SK-N-SH (cell line): Measurements from ENCODE around the gene CSNK1G2. TPM values are rescaled to one million over a fixed set of nuclear protein-coding genes. Genes with fewer than 3 reads are reported as not detected.

Source experiments
- CTCF ChIA-PET: fragments of 300-600, 350-600 bp; formaldehyde crosslinking; extraction: SDS; loops from one replicate; lab custom pipeline; 2021; lab: Yijun Ruan, JAX
- POLR2A ChIA-PET: fragments of 350-600 bp; sonication (Branson Sonifier 250); formaldehyde crosslinking; extraction: SDS; loops from one replicate; lab custom pipeline; 2020; ENCODE audit warnings: antibody characterized with exemption, inconsistent platforms; lab: Yijun Ruan, JAX
- DNase-seq: peaks from one replicate; pipeline ENCODE4 v3.0.0; 2012
- H2AFZ ChIP-seq: fragments of 200-600 bp; sonication (generic); 2 replicates; pipeline ENCODE4 v1.8.1; 2016; ENCODE audit warnings: antibody characterized with exemption, mild to moderate bottlenecking, low read depth
- H3F3A ChIP-seq: fragments of 200-600 bp; sonication (generic); replicated peaks from 2 replicates; pipeline ENCODE3; 2016; ENCODE audit warnings: antibody characterized with exemption, mild to moderate bottlenecking; ENCODE audit not compliant: insufficient read depth
- H3K27ac ChIP-seq, 2 experiments: fragments of 200-500 bp in 1 of 2; fragments of 200-600 bp in 1 of 2; sonication (Bioruptor generic) in 1 of 2; sonication (generic), shearing (Covaris generic) in 1 of 2; 2 replicates each; pipeline versions ENCODE4 v1.5.1 to v1.6.1; 2014 to 2016; ENCODE audit warnings: low read depth in 2 of 2, inconsistent platforms in 1 of 2, low read length in 1 of 2, mild to moderate bottlenecking in 1 of 2, mixed read lengths in 1 of 2
- H3K27me3 ChIP-seq: fragments of 200-600 bp; sonication (generic), shearing (Covaris generic); 2 replicates; pipeline ENCODE4 v1.6.1; 2016; ENCODE audit warnings: mixed run types; ENCODE audit not compliant: insufficient read depth
- H3K36me3 ChIP-seq, 2 experiments: fragments of 200-500 bp in 1 of 2; fragments of 200-600 bp in 1 of 2; sonication (Bioruptor generic) in 1 of 2; sonication (generic) in 1 of 2; replicated peaks in 1 of 2; 2 replicates each; pipeline versions ENCODE3 to v1.5.1; 2014 to 2016; ENCODE audit warnings: low read length in 1 of 2, mild to moderate bottlenecking in 1 of 2; ENCODE audit not compliant: insufficient read depth in 2 of 2, control insufficient read depth in 1 of 2
- H3K4me1 ChIP-seq, 2 experiments: fragments of 200-500 bp in 1 of 2; fragments of 200-600 bp in 1 of 2; sonication (Bioruptor generic) in 1 of 2; sonication (generic), shearing (Covaris generic) in 1 of 2; 2 replicates each; pipeline versions ENCODE4 v1.5.1 to v1.6.1; 2014 to 2016; ENCODE audit warnings: low read depth in 1 of 2, low read length in 1 of 2, mixed run types in 1 of 2; ENCODE audit not compliant: insufficient read depth in 2 of 2, control insufficient read depth in 1 of 2
- H3K4me2 ChIP-seq: fragments of 200-600 bp; sonication (generic), shearing (Covaris generic); 2 replicates; pipeline ENCODE4 v1.6.1; 2017; ENCODE audit warnings: mixed run types
- H3K4me3 ChIP-seq, 2 experiments: fragments of 200-500 bp in 1 of 2; fragments of 200-600 bp in 1 of 2; sonication (Bioruptor generic) in 1 of 2; sonication (generic), shearing (Covaris generic) in 1 of 2; 2 replicates each; pipeline versions ENCODE4 v1.5.1 to v1.8.1; 2014 to 2016; ENCODE audit warnings: low read depth in 2 of 2, inconsistent platforms in 1 of 2, low read length in 1 of 2, mild to moderate bottlenecking in 1 of 2, mixed read lengths in 1 of 2, moderate library complexity in 1 of 2
- H3K79me2 ChIP-seq: fragments of 200-600 bp; sonication (generic); 2 replicates; pipeline ENCODE4 v1.8.1; 2017; ENCODE audit warnings: mild to moderate bottlenecking; ENCODE audit not compliant: insufficient read depth
- H3K9ac ChIP-seq: fragments of 200-600 bp; sonication (generic); 2 replicates; pipeline ENCODE4 v1.6.1; 2017; ENCODE audit warnings: mixed run types
- H3K9me2 ChIP-seq: fragments of 200-600 bp; sonication (generic); 2 replicates; pipeline ENCODE4 v1.6.1; 2017; ENCODE audit warnings: mixed run types
- H3K9me3 ChIP-seq: fragments of 200-600 bp; sonication (generic); 2 replicates; pipeline ENCODE4 v1.6.1; 2017; ENCODE audit warnings: mixed run types, mild to moderate bottlenecking, moderate library complexity
- H4K20me1 ChIP-seq: fragments of 200-600 bp; sonication (generic); 2 replicates; pipeline ENCODE4 v1.6.1; 2017; ENCODE audit warnings: mild to moderate bottlenecking, mixed run types; ENCODE audit not compliant: insufficient read depth
- CHD2 ChIP-seq: fragments of 150-350 bp; IDR thresholded peaks from 2 replicates; pipeline ENCODE4 v1.6.1; 2018; ENCODE audit warnings: low read length; ENCODE audit not compliant: partially characterized antibody
- EP300 ChIP-seq, 2 experiments: IDR thresholded peaks; 2 replicates each; pipeline versions ENCODE4 v1.4.0 to v1.6.1; 2012; ENCODE audit warnings: borderline replicate concordance in 1 of 2, low read depth in 1 of 2, low read length in 1 of 2
- FOXJ3 ChIP-seq: sonication (generic); formaldehyde crosslinking; IDR thresholded peaks from 2 replicates; pipeline ENCODE4 v1.5.1; 2020; ENCODE audit warnings: mild to moderate bottlenecking, missing genetic modification reagents
- FOXM1 ChIP-seq: IDR thresholded peaks from 2 replicates; pipeline ENCODE4 v1.4.0; 2012; ENCODE audit warnings: low read depth, mild to moderate bottlenecking
- GATA2 ChIP-seq: sonication (generic); formaldehyde crosslinking; IDR thresholded peaks from 2 replicates; pipeline ENCODE4 v1.5.0; 2020; ENCODE audit warnings: mild to moderate bottlenecking, missing genetic modification reagents
- JUND ChIP-seq: IDR thresholded peaks from 2 replicates; pipeline ENCODE4 v1.4.0; 2012
- MEF2A ChIP-seq: IDR thresholded peaks from 2 replicates; pipeline ENCODE4 v1.4.0; 2012; ENCODE audit warnings: low read depth, borderline replicate concordance
- MXI1 ChIP-seq: IDR thresholded peaks from 2 replicates; pipeline ENCODE4 v1.6.1; 2012; ENCODE audit warnings: mild to moderate bottlenecking, low read depth, low read length, improper control_type of control experiment
- NFIC ChIP-seq: IDR thresholded peaks from 2 replicates; pipeline ENCODE4 v1.4.0; 2012; ENCODE audit warnings: borderline replicate concordance
- NRF1 ChIP-seq: IDR thresholded peaks from 2 replicates; pipeline ENCODE4 v1.6.1; 2012; ENCODE audit warnings: low read depth, mild to moderate bottlenecking, low read length
- POLR2AphosphoS5 ChIP-seq: IDR thresholded peaks from 2 replicates; pipeline ENCODE4 v1.6.1; 2012; ENCODE audit warnings: low read depth, low read length
- RCOR1 ChIP-seq: fragments of 150-350 bp; IDR thresholded peaks from 2 replicates; pipeline ENCODE4 v1.6.1; 2017; ENCODE audit warnings: antibody characterized with exemption, low read length
- TCF12 ChIP-seq: IDR thresholded peaks from 2 replicates; pipeline ENCODE4 v1.4.0; 2012
- TEAD4 ChIP-seq: IDR thresholded peaks from 2 replicates; pipeline ENCODE4 v1.4.0; 2012; ENCODE audit warnings: mild to moderate bottlenecking, borderline replicate concordance; ENCODE audit not compliant: insufficient read depth
- WGBS: methylation state at CpG from one replicate; pipeline ENCODE4 v1.1.6; 2017; ENCODE audit warnings: low lambda C conversion rate; 5-methylcytosine and 5-hydroxymethylcytosine counted together
- polyA plus RNA-seq, 3 experiments: library from polyadenylated mRNA; depleted of rRNA; stranded (reverse); fragments of >200 nt; gene quantifications; 2 replicates each; pipeline ENCODE4 v1.2.3, GENCODE V29; 2012
- TF ChIP-seq, protein P1 (sequence below): fragments of 150-350 bp; IDR thresholded peaks from 2 replicates; pipeline ENCODE4 v1.6.1; 2016; ENCODE audit warnings: mild to moderate bottlenecking, low read depth, low read length

The CSNK1G2 gene
- polyA plus RNA-seq, 1 of the 3 experiments (the other 2 are of a cell fraction) = 79.4 TPM

- TF ChIP-seq TCF12 (peak; percentile 32; the same call in 1 of the 2 replicates), EP300 (IDR thresholded peaks at IDR 0.05; ENCODE audit: borderline replicate concordance in 1 of 2, low read depth in 1 of 2, low read length in 1 of 2) (peak in 1 of 2 experiments; percentile 71; a peak in 1 of 4 replicates), MXI1 (peak; percentile 77; the same call in 1 of the 2 replicates), GATA2 (CRISPR knock-in tag) (peak; percentile 80), FOXJ3 (CRISPR knock-in tag) (0 out of 2 replicates have a peak, but pooled peaks have one; percentile 40), FOXM1 (no peak), POLR2AphosphoS5 (peak; percentile 24; the same call in 1 of the 2 replicates), NFIC (no peak), RCOR1 (peak; percentile 80), CHD2 (peak; percentile 38)
- TF ChIP-seq, all 33 proteins: peak for 8
- H3K9me3 ChIP-seq = no peaks in the 10 kb centered on the region
- WGBS = 100% methylated on average over 3 of the region's 10 CpGs
- H3K36me3 ChIP-seq = peaks cover 0 to 22% of the 10 kb centered on the region in 2 experiments
- no peaks in the 10 kb centered on the region for H3K27me3 ChIP-seq
- no peak overlapping the region for H3K4me3 ChIP-seq
- H3K4me1 ChIP-seq = peaks cover 0 to 16% of the 10 kb centered on the region in 2 experiments; a peak in 1 of 4 replicates
- peaks cover 51% of the 10 kb centered on the region for H4K20me1 ChIP-seq
- H3K9me2 ChIP-seq = no peaks in the 10 kb centered on the region
- POLR2A ChIA-PET = interaction anchor here (1.0 kb wide), 1 partner anchor 18 kb away, joined by 3 read pairs; no protein-coding TSS in a partner anchor
- no peak overlapping the region for H3K4me2 ChIP-seq
- peaks cover 92% of the 10 kb centered on the region for H3K79me2 ChIP-seq
- no peak overlapping the region for H3K9ac ChIP-seq
- peaks cover 5% of the 10 kb centered on the region for H3F3A ChIP-seq
- H3K27ac ChIP-seq = peak overlapping the region in 1 of 2 experiments; percentile 86; a peak in 2 of 4 replicates
- CTCF ChIA-PET = interaction anchor here (0.8 to 4.2 kb wide), 4 partner anchors 13 to 32 kb away, joined by 3 to 30 read pairs (median 4); partner anchors contain the start of gene ABHD17A
- no peak overlapping the region for H2AFZ ChIP-seq
- peak; percentile 90 for DNase-seq
Measured at GRCh38 chr19:1910177-1910576, 30.8 kb upstream of the CSNK1G2 start.

GRCh38 chr19:1911098-1911497, 29.9 kb upstream of the CSNK1G2 start:
- H3K79me2 ChIP-seq = peaks cover 90% of the 10 kb centered on the region
- no peaks in the 10 kb centered on the region for H3K9me2 ChIP-seq
- 97% methylated on average over 13 of the region's 13 CpGs for WGBS
- DNase-seq = no peak
- ChIA-PET CTCF (interaction anchor here (1.3 to 4.2 kb wide), 2 partner anchors 17 to 46 kb away, joined by 4 to 30 read pairs; no protein-coding TSS in a partner anchor), POLR2A (no interaction called here)
- peaks cover under 1% of the 10 kb centered on the region for H3F3A ChIP-seq
- no peak overlapping the region for H2AFZ ChIP-seq
- H3K4me2 ChIP-seq = no peak overlapping the region
- TF ChIP-seq TEAD4 (no peak), TCF12 (no peak), JUND (no peak), FOXJ3 (CRISPR knock-in tag) (no peak), GATA2 (CRISPR knock-in tag) (no peak)
- H3K4me1 ChIP-seq = peaks cover 0 to 11% of the 10 kb centered on the region in 2 experiments; a peak in 1 of 4 replicates
- H3K27ac ChIP-seq = no peak overlapping the region
- H3K4me3 ChIP-seq = no peak overlapping the region
- no peaks in the 10 kb centered on the region for H3K9me3 ChIP-seq
- H3K36me3 ChIP-seq = peaks cover 0 to 22% of the 10 kb centered on the region in 2 experiments
- H3K27me3 ChIP-seq = no peaks in the 10 kb centered on the region
- H3K9ac ChIP-seq = no peak overlapping the region
- H4K20me1 ChIP-seq = peaks cover 51% of the 10 kb centered on the region

DNA sequence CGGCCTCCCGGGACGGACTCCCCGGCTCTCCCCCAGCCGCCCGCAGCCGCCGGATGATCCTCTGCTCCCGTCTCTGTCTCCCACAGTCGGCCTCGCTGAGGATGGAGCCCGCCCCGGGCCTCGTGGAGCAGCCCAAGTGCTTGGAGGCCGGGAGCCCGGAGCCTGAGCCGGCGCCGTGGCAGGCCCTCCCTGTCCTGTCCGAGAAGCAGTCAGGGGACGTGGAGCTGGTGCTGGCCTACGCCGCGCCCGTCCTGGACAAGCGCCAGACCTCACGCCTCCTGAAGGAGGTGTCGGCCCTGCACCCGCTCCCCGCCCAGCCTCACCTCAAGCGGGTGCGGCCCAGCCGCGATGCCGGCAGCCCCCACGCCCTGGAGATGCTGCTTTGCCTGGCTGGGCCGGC, 29.0 kb upstream of the CSNK1G2 start:
- no peaks in the 10 kb centered on the region for H3K9me3 ChIP-seq
- TF ChIP-seq, protein P1, sequence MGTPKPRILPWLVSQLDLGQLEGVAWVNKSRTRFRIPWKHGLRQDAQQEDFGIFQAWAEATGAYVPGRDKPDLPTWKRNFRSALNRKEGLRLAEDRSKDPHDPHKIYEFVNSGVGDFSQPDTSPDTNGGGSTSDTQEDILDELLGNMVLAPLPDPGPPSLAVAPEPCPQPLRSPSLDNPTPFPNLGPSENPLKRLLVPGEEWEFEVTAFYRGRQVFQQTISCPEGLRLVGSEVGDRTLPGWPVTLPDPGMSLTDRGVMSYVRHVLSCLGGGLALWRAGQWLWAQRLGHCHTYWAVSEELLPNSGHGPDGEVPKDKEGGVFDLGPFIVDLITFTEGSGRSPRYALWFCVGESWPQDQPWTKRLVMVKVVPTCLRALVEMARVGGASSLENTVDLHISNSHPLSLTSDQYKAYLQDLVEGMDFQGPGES = no peak
- no peak for TF ChIP-seq GATA2 (CRISPR knock-in tag)
- no peak for TF ChIP-seq NRF1
- TF ChIP-seq MEF2A = no peak
- no peak for TF ChIP-seq EP300 (IDR thresholded peaks at IDR 0.05; ENCODE audit: borderline replicate concordance in 1 of 2, low read depth in 1 of 2, low read length in 1 of 2)
- TF ChIP-seq, all 33 proteins: peak for 0
- H3K27me3 ChIP-seq = no peaks in the 10 kb centered on the region
- H3F3A ChIP-seq = no peaks in the 10 kb centered on the region
- no peaks in the 10 kb centered on the region for H3K9me2 ChIP-seq
- H3K4me2 ChIP-seq = no peak overlapping the region
- H3K9ac ChIP-seq = no peak overlapping the region
- ChIA-PET POLR2A (interaction anchor here (0.6 to 0.7 kb wide), 2 partner anchors 18 to 55 kb away, joined by 3 read pairs; no protein-coding TSS in a partner anchor), CTCF (interaction anchor here (1.3 to 4.2 kb wide), 2 partner anchors 17 to 47 kb away, joined by 4 to 30 read pairs; no protein-coding TSS in a partner anchor)
- no peak overlapping the region for H3K27ac ChIP-seq
- no peak overlapping the region for H3K4me3 ChIP-seq
- H3K4me1 ChIP-seq = peaks cover 0 to 11% of the 10 kb centered on the region in 2 experiments; a peak in 1 of 4 replicates
- 100% methylated on average over 1 of the region's 37 CpGs for WGBS
- peaks cover 51% of the 10 kb centered on the region for H4K20me1 ChIP-seq
- peaks cover 81% of the 10 kb centered on the region for H3K79me2 ChIP-seq
- H2AFZ ChIP-seq = no peak overlapping the region
- peaks cover 0 to 24% of the 10 kb centered on the region in 2 experiments for H3K36me3 ChIP-seq
- DNase-seq = no peak
